Osteocyte (in vitro differentiated cells): ENCODE measurements around the gene DPF3. TPM values are rescaled to one million over a fixed set of nuclear protein-coding genes. Genes with fewer than 3 reads are reported as not detected.

Source experiments
- DNase-seq: peaks from one replicate; pipeline ENCODE4 v3.0.0; 2021; ENCODE audit warnings: mixed read lengths; ENCODE audit not compliant: unreplicated experiment; ENCODE audit errors: extremely low spot score
- H3K27ac Mint-ChIP-seq: one replicate; pipeline ENCODE4 v1.8.0; 2021; ENCODE audit warnings: mild to moderate bottlenecking, mixed read lengths; ENCODE audit not compliant: unreplicated experiment
- H3K27me3 Mint-ChIP-seq: one replicate; pipeline ENCODE4 v1.8.0; 2021; ENCODE audit warnings: mixed read lengths; ENCODE audit not compliant: unreplicated experiment
- H3K36me3 Mint-ChIP-seq: one replicate; pipeline ENCODE4 v1.8.0; 2021; ENCODE audit warnings: mixed read lengths; ENCODE audit not compliant: unreplicated experiment
- H3K4me1 Mint-ChIP-seq: one replicate; pipeline ENCODE4 v1.8.0; 2021; ENCODE audit warnings: mixed read lengths; ENCODE audit not compliant: unreplicated experiment
- H3K4me3 Mint-ChIP-seq: one replicate; pipeline ENCODE4 v1.8.0; 2021; ENCODE audit warnings: mild to moderate bottlenecking, moderate library complexity, mixed read lengths; ENCODE audit not compliant: unreplicated experiment
- H3K9me3 Mint-ChIP-seq: one replicate; pipeline ENCODE4 v1.8.0; 2021; ENCODE audit warnings: mixed read lengths; ENCODE audit not compliant: unreplicated experiment
- CTCF ChIP-seq: fragments of 200-600 bp; sonication (generic); IDR thresholded peaks from 2 replicates; pipeline ENCODE4 v1.5.0; 2021; ENCODE audit warnings: antibody characterized with exemption, mild to moderate bottlenecking, moderate library complexity
- long read RNA-seq: library from polyadenylated mRNA; unstranded; transcript quantifications from one replicate; pipeline ENCODE4 v2.0.0, GENCODE V29; 2021
- total RNA-seq: library from RNA; stranded (reverse); gene quantifications from 2 replicates; pipeline ENCODE4 v1.2.1, GENCODE V29; 2021

The DPF3 gene
- 5.3 and 5.8 TPM in 2 replicates for total RNA-seq
- long read RNA-seq, full-length matches to known transcripts = 3 of 4 reads
- long read RNA-seq, partial matches to known transcripts = 0 of 4 reads
- long read RNA-seq, other reads (novel, unspliced or antisense) = 1 of 4 reads

DNA sequence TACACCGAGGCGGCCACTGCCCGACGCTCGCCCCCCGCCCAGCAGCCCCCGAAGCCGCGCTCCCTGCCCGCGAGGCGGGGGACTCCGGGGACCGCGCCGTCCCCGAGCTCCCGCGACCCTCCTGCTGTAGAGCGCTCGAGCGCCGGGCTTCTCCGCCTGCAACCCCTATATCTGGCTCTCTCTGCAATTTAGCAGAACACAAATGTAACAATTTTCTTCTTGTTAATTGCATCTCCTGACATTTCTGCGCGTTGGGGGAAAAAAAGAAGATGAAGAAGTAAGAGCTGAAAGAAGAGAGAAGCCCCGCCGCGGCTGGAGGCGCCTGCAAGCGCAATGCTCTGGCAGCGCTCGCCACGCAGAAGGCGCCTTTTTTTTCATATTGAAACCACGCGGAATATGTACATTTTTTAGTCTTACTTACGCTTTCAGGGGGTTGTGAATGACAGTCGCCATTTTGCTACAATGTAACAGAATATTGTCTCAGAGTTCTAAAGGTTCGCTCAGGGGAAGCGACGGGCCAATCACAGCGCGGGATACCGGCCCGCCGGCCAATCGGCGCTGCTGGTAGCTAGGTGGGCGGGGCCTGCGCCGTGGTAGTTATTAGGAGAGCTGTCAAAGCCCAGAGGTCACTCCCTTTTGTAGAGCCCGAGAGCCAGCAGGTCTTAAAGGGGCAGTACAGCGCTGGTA, at the start of gene DPF3:
DPF3 (minus strand) TSS at position 466 of the 687 bp plus-strand sequence; CDS start at position 453, 13 bp downstream.
- Mint-ChIP-seq H3K27ac (peak within 1 kb of the TSS; percentile 74), H3K4me3 (peak within 1 kb of the TSS; percentile 92), H3K36me3 (no peaks in the 10 kb centered on the region), H3K9me3 (no peaks in the 10 kb centered on the region), H3K4me1 (peaks cover 28% of the 10 kb centered on the region), H3K27me3 (peaks cover 8% of the 10 kb centered on the region)
- TF ChIP-seq CTCF = no peak
- peak; percentile 97 for DNase-seq

DNA sequence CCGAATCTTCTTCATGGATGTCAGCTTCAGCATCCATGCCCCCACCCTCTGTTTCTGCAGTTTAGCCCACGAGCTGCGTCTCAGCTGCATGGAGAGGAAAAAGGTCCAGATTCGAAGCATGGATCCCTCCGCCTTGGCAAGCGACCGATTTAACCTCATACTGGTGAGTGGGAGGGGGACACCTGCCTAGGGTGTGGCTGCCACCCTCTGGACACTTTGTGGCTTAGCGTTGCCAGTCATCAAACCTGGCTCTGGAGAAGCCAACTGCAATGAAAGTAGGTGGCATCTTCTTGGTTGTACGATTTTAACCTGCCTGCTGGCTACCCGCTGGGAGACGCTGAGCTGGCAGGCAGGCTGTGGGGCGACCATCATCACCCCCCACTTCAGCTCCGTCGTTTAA, 49.0 kb upstream of the DPF3 start:
- H3K4me3 Mint-ChIP-seq = no peak overlapping the region
- no peak for TF ChIP-seq CTCF
- no peak for DNase-seq
- peaks cover 29% of the 10 kb centered on the region for H3K36me3 Mint-ChIP-seq
- no peaks in the 10 kb centered on the region for H3K27me3 Mint-ChIP-seq
- H3K9me3 Mint-ChIP-seq = no peaks in the 10 kb centered on the region
- no peak overlapping the region for H3K27ac Mint-ChIP-seq
- H3K4me1 Mint-ChIP-seq = peaks cover 2% of the 10 kb centered on the region

GRCh38 chr14:72941286-72941985, 47.5 kb upstream of the DPF3 start:
- H3K4me3 Mint-ChIP-seq = no peak overlapping the region
- H3K9me3 Mint-ChIP-seq = no peaks in the 10 kb centered on the region
- no peaks in the 10 kb centered on the region for H3K27me3 Mint-ChIP-seq
- peaks cover 2% of the 10 kb centered on the region for H3K4me1 Mint-ChIP-seq
- peaks cover 31% of the 10 kb centered on the region for H3K36me3 Mint-ChIP-seq
- DNase-seq = no peak
- TF ChIP-seq CTCF = no peak
- H3K27ac Mint-ChIP-seq = no peak overlapping the region

DNA sequence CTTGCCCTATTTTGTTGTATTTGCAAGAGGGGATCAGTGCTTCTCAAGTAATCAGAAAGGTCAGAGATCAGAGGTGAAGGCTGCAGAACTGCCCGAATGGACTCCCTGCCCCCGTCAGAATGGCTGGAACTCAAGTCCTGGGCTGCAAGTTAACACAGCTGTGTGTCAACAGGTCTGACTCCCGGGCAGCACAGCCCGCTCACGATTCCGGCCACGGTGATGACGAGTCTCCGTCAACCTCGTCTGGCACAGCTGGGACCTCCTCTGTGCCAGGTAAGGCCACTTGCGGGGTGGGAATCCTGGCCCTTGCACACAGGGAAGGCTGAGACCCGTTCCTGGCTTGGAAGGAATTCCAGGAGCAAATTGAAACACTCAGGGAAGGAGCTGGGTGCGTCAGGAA, 45.7 kb upstream of the DPF3 start:
- no peak overlapping the region for H3K4me3 Mint-ChIP-seq
- H3K27me3 Mint-ChIP-seq = no peaks in the 10 kb centered on the region
- peaks cover 28% of the 10 kb centered on the region for H3K36me3 Mint-ChIP-seq
- no peaks in the 10 kb centered on the region for H3K9me3 Mint-ChIP-seq
- H3K27ac Mint-ChIP-seq = no peak overlapping the region
- no peaks in the 10 kb centered on the region for H3K4me1 Mint-ChIP-seq
- TF ChIP-seq CTCF = no peak
- DNase-seq = no peak

DNA sequence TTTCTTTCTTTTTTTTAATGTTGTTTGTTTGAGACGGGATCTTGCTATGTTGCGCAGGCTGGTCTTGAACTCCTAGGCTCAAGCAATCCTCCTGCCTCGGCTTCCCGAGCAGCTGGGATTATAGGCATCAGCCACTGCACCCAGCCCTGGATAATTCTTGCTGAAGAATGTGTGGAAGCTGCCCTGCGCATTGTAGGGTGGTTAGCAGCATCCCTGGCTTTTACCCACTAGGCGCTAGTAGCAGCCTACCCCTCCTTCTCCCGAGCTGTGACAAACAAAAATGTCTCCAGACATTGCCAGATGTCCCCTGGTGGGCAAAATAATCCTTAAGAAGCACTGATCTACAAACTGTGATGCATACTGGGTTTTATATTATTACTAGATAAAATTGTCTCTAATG, 39.0 kb upstream of the DPF3 start:
- H3K27ac Mint-ChIP-seq = no peak overlapping the region
- H3K27me3 Mint-ChIP-seq = no peaks in the 10 kb centered on the region
- no peak for DNase-seq
- TF ChIP-seq CTCF = no peak
- no peak overlapping the region for H3K4me3 Mint-ChIP-seq
- no peaks in the 10 kb centered on the region for H3K4me1 Mint-ChIP-seq
- H3K36me3 Mint-ChIP-seq = peaks cover 2% of the 10 kb centered on the region
- no peaks in the 10 kb centered on the region for H3K9me3 Mint-ChIP-seq
